T-cell (primary cell): ENCODE measurements around the gene CAPSL. TPM values are rescaled to one million over a fixed set of nuclear protein-coding genes. Genes with fewer than 3 reads are reported as not detected.

Source experiments
- ATAC-seq, 4 experiments: fragments of 200-7000 bp in 3 of 4; fragments of 150-1000 bp in 1 of 4; cut with Tn5 transposase; replicated peaks in 1 of 4; 1 replicate in 3 of 4; 2 replicates in 1 of 4; pipeline ENCODE4 v1.10.0; 2021; ENCODE audit warnings: moderate library complexity in 3 of 4, mild to moderate bottlenecking in 2 of 4, moderate number of reproducible peaks in 1 of 4
- CTCF ChIA-PET, 2 donors: fragments of 300-600 bp; sonication (Branson Sonifier 250); formaldehyde crosslinking; loops; one replicate each; lab custom pipeline; 2022; ENCODE audit warnings: antibody characterized with exemption in 2 of 2; lab: Charles Lee
- POLR2A ChIA-PET, 2 donors: fragments of 300-600 bp; sonication (Branson Sonifier 250); formaldehyde crosslinking; loops; one replicate each; lab custom pipeline; 2022; ENCODE audit warnings: antibody characterized with exemption in 2 of 2; lab: Charles Lee
- DNase-seq, 35 experiments: peaks; one replicate each; pipeline versions ENCODE4 v3.0.0 to v3.0.0-alpha.2; 2013 to 2023
- H3K27ac ChIP-seq: one replicate; pipeline ENCODE4 v1.5.1; 2013; ENCODE audit warnings: low read length
- H3K27me3 ChIP-seq, 2 experiments: replicated peaks in 1 of 2; 1 replicate in 1 of 2; 2 replicates in 1 of 2; pipeline versions ENCODE4 v1.6.1 to v1.7.0; 2013; ENCODE audit warnings: low read length in 1 of 2, mixed read lengths in 1 of 2; ENCODE audit not compliant: control insufficient read depth in 2 of 2, insufficient read depth in 2 of 2; ENCODE audit errors: extremely low read depth in 1 of 2
- H3K36me3 ChIP-seq, 2 donors: 1 replicate in 1 of 2; 2 replicates in 1 of 2; pipeline versions ENCODE4 v1.6.1 to v1.7.0; 2013; ENCODE audit warnings: low read length in 1 of 2; ENCODE audit not compliant: control insufficient read depth in 2 of 2, insufficient read depth in 1 of 2; ENCODE audit errors: extremely low read depth in 1 of 2
- H3K4me1 ChIP-seq, 2 experiments: 1 replicate in 1 of 2; 2 replicates in 1 of 2; pipeline versions ENCODE4 v1.6.1 to v1.7.0; 2013; ENCODE audit warnings: low read length in 2 of 2, mixed read lengths in 1 of 2; ENCODE audit not compliant: insufficient read depth in 2 of 2, control insufficient read depth in 1 of 2; ENCODE audit errors: extremely low read depth in 1 of 2
- H3K4me3 ChIP-seq, 2 donors: 1 replicate in 1 of 2; 2 replicates in 1 of 2; pipeline versions ENCODE4 v1.5.1 to v1.7.0; 2013; ENCODE audit warnings: mild to moderate bottlenecking in 2 of 2, low read length in 1 of 2, moderate library complexity in 1 of 2; ENCODE audit not compliant: control insufficient read depth in 1 of 2; ENCODE audit errors: extremely low read depth in 1 of 2
- H3K9me3 ChIP-seq: 2 replicates; pipeline ENCODE4 v1.7.0; 2013
- H3K27ac Mint-ChIP-seq, 2 donors: one replicate each; pipeline ENCODE4 v1.8.0; 2020 to 2021; ENCODE audit warnings: mild to moderate bottlenecking in 2 of 2, mixed read lengths in 2 of 2
- H3K27me3 Mint-ChIP-seq, 2 donors: one replicate each; pipeline ENCODE4 v1.8.0; 2021 to 2022; ENCODE audit warnings: mixed read lengths in 2 of 2
- H3K36me3 Mint-ChIP-seq: one replicate; pipeline ENCODE4 v1.8.0; 2021; ENCODE audit warnings: mixed read lengths
- H3K4me1 Mint-ChIP-seq, 3 donors: one replicate each; pipeline ENCODE4 v1.8.0; 2020 to 2022; ENCODE audit warnings: mixed read lengths in 3 of 3, mild to moderate bottlenecking in 1 of 3
- H3K4me3 Mint-ChIP-seq, 3 donors: one replicate each; pipeline ENCODE4 v1.8.0; 2020 to 2022; ENCODE audit warnings: mild to moderate bottlenecking in 3 of 3, mixed read lengths in 3 of 3, moderate library complexity in 3 of 3
- H3K9me3 Mint-ChIP-seq, 3 donors: one replicate each; pipeline ENCODE4 v1.8.0; 2020 to 2022; ENCODE audit warnings: mixed read lengths in 3 of 3
- WGBS: methylation state at CpG from one replicate; pipeline ENCODE4 v1.1.5; 2013; ENCODE audit warnings: missing lambda C conversion rate; ENCODE audit not compliant: insufficient coverage; 5-methylcytosine and 5-hydroxymethylcytosine counted together
- total RNA-seq, 35 experiments: library from RNA in 6 of 35; stranded (reverse) in 6 of 35; fragments of 120-200 nt in 1 of 35; gene quantifications; one replicate each; pipeline versions ENCODE4 v1.2.1 to v1.2.4 and lab custom pipeline; 2013 to 2026

CAPSL gene
- total RNA-seq, 5 donors from 2014 or later (not counting 1 experiment from before 2014, with no cell fraction given): not detected

- CTCF ChIA-PET: interaction anchor here (0.5 to 3.4 kb wide), 13 partner anchors 9 to 245 kb away, joined by 3 to 12 read pairs (median 3); partner anchors contain the start of gene SPEF2 (in 1 of the 2)
- Mint-ChIP-seq H3K4me1 (peaks cover 64 to 85% (median 76%) of the 10 kb centered on the region in 3 donors), H3K9me3 (no peaks in the 10 kb centered on the region), H3K27me3 (no peaks in the 10 kb centered on the region), H3K4me3 (peak overlapping the region; percentile 92 to 97 (median 92)), H3K27ac (peak overlapping the region; percentile 90 to 98), H3K36me3 (peaks cover 94% of the 10 kb centered on the region)
- H3K4me1 ChIP-seq: peaks cover 20 to 55% of the 10 kb centered on the region in 2 experiments
- 50% methylated on average over 1 of the region's 3 CpGs for WGBS
- H3K4me3 ChIP-seq: peak overlapping the region; percentile 83 to 94
- ATAC-seq (peak in 1 of 4 experiments; percentile 20), DNase-seq (peak in 1 of 35 experiments; percentile 10)
- peaks cover 4 to 90% of the 10 kb centered on the region in 2 donors for H3K36me3 ChIP-seq
- peak overlapping the region; percentile 99 for H3K27ac ChIP-seq
- POLR2A ChIA-PET: interaction anchor here (0.5 to 14.5 kb wide), 13 partner anchors 10 to 246 kb away, joined by 3 to 178 read pairs (median 5); partner anchors contain the start of gene SPEF2 (in 1 of the 2)
- no peaks in the 10 kb centered on the region for H3K9me3 ChIP-seq
- no peaks in the 10 kb centered on the region for H3K27me3 ChIP-seq
Measured at GRCh38 chr5:35863159-35863558, 75.3 kb downstream of the CAPSL start.

- POLR2A ChIA-PET: interaction anchor here (0.5 to 14.5 kb wide), 12 partner anchors 9 to 241 kb away, joined by 3 to 178 read pairs (median 6); no protein-coding TSS in a partner anchor
- Histone ChIP-seq H3K27ac (peak overlapping the region; percentile 99), H3K27me3 (no peaks in the 10 kb centered on the region), H3K4me1 (peaks cover 12 to 44% of the 10 kb centered on the region in 2 experiments), H3K36me3 (peaks cover 4 to 79% of the 10 kb centered on the region in 2 donors), H3K4me3 (peak overlapping the region; percentile 83 to 94), H3K9me3 (no peaks in the 10 kb centered on the region)
- peak overlapping the region; percentile 92 to 97 (median 92) for H3K4me3 Mint-ChIP-seq
- no peak for DNase-seq
- no peaks in the 10 kb centered on the region for H3K9me3 Mint-ChIP-seq
- H3K36me3 Mint-ChIP-seq: peaks cover 94% of the 10 kb centered on the region
- H3K27ac Mint-ChIP-seq: peak overlapping the region; percentile 90 to 98
- CTCF ChIA-PET: interaction anchor here (0.5 to 3.4 kb wide), 7 partner anchors 20 to 85 kb away, joined by 3 to 12 read pairs (median 3); no protein-coding TSS in a partner anchor
- WGBS: 7% methylated on average over 1 of the region's 2 CpGs
- peaks cover 53 to 76% (median 66%) of the 10 kb centered on the region in 3 donors for H3K4me1 Mint-ChIP-seq
- no peaks in the 10 kb centered on the region for H3K27me3 Mint-ChIP-seq
- no peak for ATAC-seq
Measured at GRCh38 chr5:35862126-35862525, 76.3 kb downstream of the CAPSL start.

DNA sequence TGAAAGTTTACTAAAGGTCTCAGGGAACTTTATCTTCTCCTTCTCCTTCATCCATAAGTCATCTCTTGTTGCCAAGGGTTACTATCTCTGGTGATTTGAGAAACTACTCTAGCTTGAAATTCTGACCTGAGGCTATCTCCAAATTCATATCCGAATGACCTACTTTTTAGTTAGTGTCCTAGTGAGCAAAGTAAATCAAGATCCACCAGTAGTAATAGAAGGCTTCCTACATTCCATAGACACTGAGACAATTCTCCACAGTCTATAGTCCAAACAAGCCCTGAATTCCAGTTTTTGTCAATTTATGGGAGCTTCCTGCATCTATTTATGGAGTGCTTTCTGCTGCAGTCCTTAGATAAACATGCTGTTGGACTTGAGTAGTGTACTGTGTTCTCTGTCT lies 76.7 kb downstream of the CAPSL start:
- Mint-ChIP-seq H3K4me3 (peak overlapping the region; percentile 92 to 97 (median 92)), H3K27me3 (no peaks in the 10 kb centered on the region), H3K4me1 (peaks cover 51 to 76% (median 66%) of the 10 kb centered on the region in 3 donors), H3K27ac (peak overlapping the region; percentile 90 to 98), H3K36me3 (peaks cover 93% of the 10 kb centered on the region), H3K9me3 (no peaks in the 10 kb centered on the region)
- ChIA-PET POLR2A (interaction anchor here (0.5 to 14.5 kb wide), 10 partner anchors 8 to 241 kb away, joined by 3 to 178 read pairs (median 4); no protein-coding TSS in a partner anchor), CTCF (interaction anchor here (0.5 to 3.4 kb wide), 5 partner anchors 66 to 210 kb away, joined by 3 to 12 read pairs (median 3); no protein-coding TSS in a partner anchor)
- peak overlapping the region; percentile 83 to 94 for H3K4me3 ChIP-seq
- peaks cover 4 to 76% of the 10 kb centered on the region in 2 donors for H3K36me3 ChIP-seq
- H3K27me3 ChIP-seq: no peaks in the 10 kb centered on the region
- H3K27ac ChIP-seq: peak overlapping the region; percentile 99
- WGBS: no CpG with 5 or more reads among the region's 1 CpG
- DNase-seq (peak in 1 of 35 experiments; percentile 0), ATAC-seq (no peak)
- H3K4me1 ChIP-seq: peaks cover 12 to 41% of the 10 kb centered on the region in 2 experiments
- H3K9me3 ChIP-seq: no peaks in the 10 kb centered on the region

- ATAC-seq (no peak), DNase-seq (no peak)
- Mint-ChIP-seq H3K27ac (peak overlapping the region; percentile 90 to 98), H3K9me3 (no peaks in the 10 kb centered on the region), H3K36me3 (peaks cover 86% of the 10 kb centered on the region), H3K4me1 (peaks cover 49 to 76% (median 66%) of the 10 kb centered on the region in 3 donors), H3K27me3 (no peaks in the 10 kb centered on the region), H3K4me3 (peak overlapping the region; percentile 92 to 97 (median 92))
- ChIA-PET CTCF (interaction anchor here (0.7 to 6.9 kb wide), 7 partner anchors 9 to 243 kb away, joined by 3 to 58 read pairs (median 6); partner anchors contain the start of gene SPEF2 (in 1 of the 2)), POLR2A (interaction anchor here (0.7 to 14.5 kb wide), 9 partner anchors 8 to 82 kb away, joined by 3 to 178 read pairs (median 24); no protein-coding TSS in a partner anchor)
- WGBS: no CpG with 5 or more reads among the region's 1 CpG
- Histone ChIP-seq H3K27ac (peak overlapping the region; percentile 99), H3K9me3 (no peaks in the 10 kb centered on the region), H3K36me3 (peaks cover 4 to 68% of the 10 kb centered on the region in 2 donors), H3K4me1 (peaks cover 18 to 39% of the 10 kb centered on the region in 2 experiments), H3K27me3 (no peaks in the 10 kb centered on the region), H3K4me3 (peak overlapping the region; percentile 83 to 94)
Measured at GRCh38 chr5:35860686-35861085, 77.7 kb downstream of the CAPSL start.

DNA sequence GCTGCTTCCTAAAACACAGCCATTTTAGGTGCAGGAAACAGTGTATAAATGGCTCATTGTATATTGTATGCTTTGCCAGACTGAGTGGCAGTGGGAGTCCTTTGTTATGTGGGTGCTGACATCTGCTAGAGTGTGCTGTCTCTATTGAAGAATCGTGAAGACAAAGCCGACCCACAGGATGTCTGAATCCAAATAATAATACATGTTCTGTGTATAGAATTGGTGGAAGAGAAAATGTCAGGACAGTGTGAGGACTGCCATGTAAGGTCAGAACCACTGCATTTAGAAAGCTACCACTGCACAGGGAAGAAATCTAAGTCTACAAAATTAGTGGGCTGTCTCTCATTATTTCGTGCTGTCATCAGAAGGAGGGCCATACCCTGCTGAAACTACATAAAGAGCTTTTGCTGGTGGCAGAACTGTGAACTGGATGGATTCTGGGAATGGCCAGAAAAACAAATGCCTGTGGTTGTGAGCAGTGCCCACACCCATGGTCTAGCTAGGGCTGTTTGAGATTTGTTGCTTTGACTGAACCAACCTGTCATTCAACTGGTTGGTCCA lies 79.2 kb downstream of the CAPSL start:
- no peaks in the 10 kb centered on the region for H3K27me3 Mint-ChIP-seq
- CTCF ChIA-PET: interaction anchor here (0.6 to 6.9 kb wide), 24 partner anchors 8 to 208 kb away, joined by 3 to 58 read pairs (median 5); no protein-coding TSS in a partner anchor

More for the DNA sequence above, 79.2 kb downstream of the CAPSL start:
- POLR2A ChIA-PET: interaction anchor here (0.6 to 14.5 kb wide), 39 partner anchors 9 to 1182 kb away, joined by 3 to 178 read pairs (median 6); no protein-coding TSS in a partner anchor
- Mint-ChIP-seq H3K36me3 (peaks cover 71% of the 10 kb centered on the region), H3K9me3 (no peaks in the 10 kb centered on the region), H3K27ac (peak overlapping the region; percentile 90 to 98), H3K4me1 (peaks cover 51 to 76% (median 67%) of the 10 kb centered on the region in 3 donors), H3K4me3 (peak overlapping the region; percentile 92 to 97 (median 92))
- Histone ChIP-seq H3K4me3 (peak overlapping the region; percentile 83 to 94), H3K27ac (peak overlapping the region; percentile 99), H3K27me3 (no peaks in the 10 kb centered on the region), H3K9me3 (no peaks in the 10 kb centered on the region), H3K36me3 (peaks cover 4 to 54% of the 10 kb centered on the region in 2 donors), H3K4me1 (peaks cover 28 to 45% of the 10 kb centered on the region in 2 experiments)
- WGBS: 0% methylated on average over 1 of the region's 3 CpGs
- ATAC-seq: peak; percentile 19 to 39 (median 22)
- DNase-seq: peak in 27 of 35 experiments; percentile 9 to 65 (median 37)
